ENCODE data around the gene LSM3.

- TF ChIP-seq, protein P1, sequence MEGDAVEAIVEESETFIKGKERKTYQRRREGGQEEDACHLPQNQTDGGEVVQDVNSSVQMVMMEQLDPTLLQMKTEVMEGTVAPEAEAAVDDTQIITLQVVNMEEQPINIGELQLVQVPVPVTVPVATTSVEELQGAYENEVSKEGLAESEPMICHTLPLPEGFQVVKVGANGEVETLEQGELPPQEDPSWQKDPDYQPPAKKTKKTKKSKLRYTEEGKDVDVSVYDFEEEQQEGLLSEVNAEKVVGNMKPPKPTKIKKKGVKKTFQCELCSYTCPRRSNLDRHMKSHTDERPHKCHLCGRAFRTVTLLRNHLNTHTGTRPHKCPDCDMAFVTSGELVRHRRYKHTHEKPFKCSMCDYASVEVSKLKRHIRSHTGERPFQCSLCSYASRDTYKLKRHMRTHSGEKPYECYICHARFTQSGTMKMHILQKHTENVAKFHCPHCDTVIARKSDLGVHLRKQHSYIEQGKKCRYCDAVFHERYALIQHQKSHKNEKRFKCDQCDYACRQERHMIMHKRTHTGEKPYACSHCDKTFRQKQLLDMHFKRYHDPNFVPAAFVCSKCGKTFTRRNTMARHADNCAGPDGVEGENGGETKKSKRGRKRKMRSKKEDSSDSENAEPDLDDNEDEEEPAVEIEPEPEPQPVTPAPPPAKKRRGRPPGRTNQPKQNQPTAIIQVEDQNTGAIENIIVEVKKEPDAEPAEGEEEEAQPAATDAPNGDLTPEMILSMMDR (IDR thresholded peaks at IDR 0.05) = no peak
- no peak for TF ChIP-seq POLR2A (IDR thresholded peaks at IDR 0.05)
Observed at GRCh38 chr3:14140668-14141067, 37.9 kb upstream of the LSM3 start.

Data from adrenal gland (tissue), 5 donors.